Activated CD4-positive, alpha-beta T cell treated with anti-CD3 and anti-CD28 coated beads, Interleukin-10, Interleukin-2, amounts not matched to agents 100 ng/mL and 50 ng/mL, durations not matched to agents 16 hours and 8 hours (primary cell): Measurements from ENCODE around the gene MED15.
"Not testable (repeated sequence)": the region's sequence is repeated elsewhere in the genome, so short reads cannot be mapped to it uniquely, and the experiment has no call there.

Source experiments
- DNase-seq: peaks from one replicate; pipeline ENCODE4 v3.0.0-alpha.2; 2020

Gene MED15

GRCh38 chr22:20533095-20533878 lies 25.9 kb downstream of the MED15 start:
- DNase-seq = no peak

DNA sequence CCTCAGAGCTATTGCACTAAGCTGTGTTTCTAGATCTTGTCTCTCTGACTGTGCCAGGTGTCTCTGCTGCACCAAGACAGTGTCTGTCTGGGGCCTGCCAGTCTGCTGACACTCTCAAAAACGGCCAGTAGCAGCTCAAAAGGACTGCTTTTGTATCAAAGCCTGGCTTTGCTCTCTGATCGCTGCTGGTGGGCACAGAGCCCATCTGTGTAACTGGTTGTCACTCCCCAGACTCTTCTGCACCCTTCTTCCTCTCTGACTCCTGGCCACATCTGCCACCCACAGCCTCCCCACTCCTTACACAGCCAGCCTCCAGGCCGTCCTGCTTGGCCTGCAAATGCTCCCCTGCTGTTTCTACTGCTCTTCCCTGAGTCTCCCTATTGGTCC lies 26.5 kb downstream of the MED15 start:
- DNase-seq = no peak

DNA sequence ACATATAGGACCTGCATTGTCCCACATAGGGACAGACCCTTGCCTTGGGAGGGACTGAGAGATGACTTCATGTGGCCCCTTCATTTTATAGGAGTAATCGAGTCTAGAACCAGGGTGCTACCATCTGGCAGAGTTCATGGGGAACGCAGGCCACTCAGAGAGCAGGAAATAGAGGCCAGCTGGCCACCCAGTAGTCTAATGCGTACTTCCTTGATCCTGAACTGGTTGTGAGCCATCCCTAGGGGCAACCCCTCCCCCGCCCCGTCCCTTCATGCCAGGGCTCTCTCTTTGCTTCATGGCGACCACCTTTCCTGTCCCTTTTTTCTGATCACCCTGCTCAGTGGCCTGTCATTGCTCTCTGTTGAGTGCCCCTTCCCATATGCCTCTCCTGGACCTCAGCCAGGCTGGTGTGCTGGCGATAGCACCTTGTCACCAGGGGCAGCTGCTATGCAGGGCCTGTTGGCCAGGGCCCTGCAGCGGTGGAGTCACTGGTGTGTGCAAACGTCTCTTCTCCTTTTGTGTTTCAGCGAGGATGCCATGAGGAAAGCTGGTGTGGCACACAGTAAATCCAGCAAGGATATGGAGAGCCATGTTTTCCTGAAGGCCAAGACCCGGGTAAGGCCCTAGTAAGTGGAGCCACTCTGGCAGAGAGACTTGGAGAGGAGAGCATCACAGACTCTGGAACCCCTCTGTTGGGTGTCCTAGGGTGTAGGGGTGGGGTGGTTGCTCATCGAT lies 29.3 kb downstream of the MED15 start:
- DNase-seq = no peak

DNA sequence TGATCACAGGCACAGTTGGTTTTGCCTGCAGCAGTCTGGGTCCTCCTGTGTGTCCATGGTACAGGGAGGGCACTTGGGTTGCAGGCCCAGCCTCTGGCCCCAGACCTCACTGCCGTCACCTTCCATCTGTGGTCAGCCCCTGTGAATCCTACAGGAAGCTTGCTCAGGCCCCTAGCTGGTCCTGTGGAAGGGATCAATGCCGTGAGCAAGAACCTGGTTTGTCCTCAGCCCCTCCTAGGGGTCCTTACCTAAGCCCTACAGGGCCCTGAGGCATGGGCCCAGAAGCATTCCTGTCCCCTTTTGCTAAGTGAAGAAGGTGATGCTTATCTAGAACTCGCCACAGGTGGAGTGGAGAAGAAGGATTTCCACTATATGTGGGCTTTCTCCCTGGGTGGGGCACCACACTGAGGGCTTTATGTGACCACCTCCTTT lies 29.9 kb downstream of the MED15 start:
- no peak for DNase-seq

GRCh38 chr22:20537983-20538382 lies 30.6 kb downstream of the MED15 start:
- DNase-seq = no peak

DNA sequence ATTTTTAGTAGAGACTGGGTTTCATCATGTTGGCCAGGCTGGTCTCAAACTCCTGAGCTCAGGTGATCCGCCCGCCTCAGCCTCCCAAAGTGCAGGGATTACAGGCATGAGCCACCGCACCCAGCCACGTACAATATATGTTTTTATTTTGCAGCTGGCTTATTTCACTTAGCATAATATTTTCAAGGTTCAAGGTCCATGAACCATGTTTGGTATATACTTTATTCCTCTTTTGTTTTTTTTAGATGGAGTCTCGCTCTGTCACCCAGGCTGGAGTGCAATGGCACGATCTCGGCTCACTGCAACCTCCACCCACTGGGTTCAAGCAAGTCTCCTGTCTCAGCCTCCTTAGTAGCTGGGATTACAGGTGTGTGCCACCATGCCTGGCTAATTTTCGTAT lies 31.5 kb downstream of the MED15 start:
- DNase-seq = not testable (repeated sequence)

DNA sequence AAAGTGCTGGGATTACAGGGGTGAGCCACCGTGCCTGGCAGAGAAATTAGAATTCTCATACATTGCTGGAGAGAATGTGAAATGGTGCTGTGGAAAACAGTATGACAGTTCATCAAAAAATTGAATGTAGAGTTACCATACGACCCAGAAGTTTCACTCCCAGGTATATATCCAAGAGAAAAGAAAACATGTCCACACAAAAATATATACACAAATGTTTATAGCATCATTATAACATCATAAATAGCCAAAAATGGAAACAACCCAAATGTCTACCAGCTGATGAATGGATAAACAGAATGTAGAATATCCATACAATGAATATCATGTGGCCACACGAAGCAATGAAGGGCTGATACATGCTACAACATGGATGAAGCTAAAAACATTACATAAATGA lies 34.6 kb downstream of the MED15 start:
- DNase-seq = no peak

GRCh38 chr22:20542736-20543135 lies 35.3 kb downstream of the MED15 start:
- DNase-seq = no peak

- not testable (repeated sequence) for DNase-seq
Observed at GRCh38 chr22:20545318-20545634, 37.9 kb downstream of the MED15 start.

- no peak for DNase-seq
Observed at GRCh38 chr22:20545681-20546521, 38.5 kb downstream of the MED15 start.

DNA sequence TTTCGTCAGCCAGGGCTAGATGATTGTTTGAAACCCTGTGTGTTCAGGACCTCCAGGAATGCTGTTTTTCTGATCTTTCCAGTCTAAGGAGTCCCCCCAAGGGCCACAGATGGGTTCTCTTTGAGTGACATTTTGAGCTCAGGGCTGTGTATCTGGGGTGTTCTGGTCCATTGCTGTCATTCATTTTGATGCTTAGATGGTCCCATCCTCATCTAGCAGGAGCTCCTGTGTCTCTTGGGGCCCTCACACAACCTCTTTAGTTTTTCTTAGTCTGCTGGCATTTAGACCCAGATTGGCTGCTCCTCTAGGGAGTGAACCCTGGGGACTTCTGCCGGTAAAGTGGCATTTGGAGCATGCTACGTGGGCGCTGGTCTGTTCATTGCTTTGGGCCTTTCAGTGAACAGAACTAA lies 39.1 kb downstream of the MED15 start:
- no peak for DNase-seq

DNA sequence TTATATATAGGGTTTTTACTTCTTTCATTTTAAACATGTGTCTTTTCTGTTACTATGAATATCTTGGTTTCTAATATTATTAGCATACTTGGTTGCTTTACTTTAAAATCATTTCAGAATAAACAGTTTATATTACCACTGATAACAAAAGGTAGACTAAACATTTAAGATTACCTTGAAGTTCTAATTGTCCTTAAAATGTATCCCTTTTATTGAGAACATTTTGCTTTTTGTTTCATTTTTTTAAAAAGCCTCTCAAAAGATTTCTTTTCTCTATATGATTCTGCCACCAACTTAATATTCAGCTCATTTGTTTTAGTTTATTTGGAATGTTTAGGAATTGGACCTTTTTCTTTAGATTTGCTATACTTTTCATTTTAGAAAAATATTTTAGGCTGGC lies 39.6 kb downstream of the MED15 start:
- DNase-seq = no peak

DNA sequence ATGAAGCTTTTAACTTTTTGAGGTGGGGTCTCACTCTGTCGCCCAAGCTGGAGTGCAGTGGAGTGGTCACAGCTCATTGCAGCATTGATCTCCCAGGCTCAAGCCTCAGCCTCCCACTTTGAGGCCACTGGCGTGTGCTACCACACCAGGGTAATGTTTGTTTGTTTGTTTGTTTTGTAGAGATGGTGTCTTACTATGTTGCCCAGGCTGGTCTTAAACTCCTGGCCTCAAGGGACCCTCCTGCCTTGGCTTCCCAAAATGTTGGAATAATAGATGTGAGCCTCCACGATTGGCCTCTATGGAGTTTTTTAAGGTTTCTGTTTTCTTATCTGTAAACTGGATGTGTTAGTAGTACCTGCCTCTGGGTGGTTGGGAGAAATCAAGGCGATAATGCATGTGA lies 41.4 kb downstream of the MED15 start:
- DNase-seq = no peak

DNA sequence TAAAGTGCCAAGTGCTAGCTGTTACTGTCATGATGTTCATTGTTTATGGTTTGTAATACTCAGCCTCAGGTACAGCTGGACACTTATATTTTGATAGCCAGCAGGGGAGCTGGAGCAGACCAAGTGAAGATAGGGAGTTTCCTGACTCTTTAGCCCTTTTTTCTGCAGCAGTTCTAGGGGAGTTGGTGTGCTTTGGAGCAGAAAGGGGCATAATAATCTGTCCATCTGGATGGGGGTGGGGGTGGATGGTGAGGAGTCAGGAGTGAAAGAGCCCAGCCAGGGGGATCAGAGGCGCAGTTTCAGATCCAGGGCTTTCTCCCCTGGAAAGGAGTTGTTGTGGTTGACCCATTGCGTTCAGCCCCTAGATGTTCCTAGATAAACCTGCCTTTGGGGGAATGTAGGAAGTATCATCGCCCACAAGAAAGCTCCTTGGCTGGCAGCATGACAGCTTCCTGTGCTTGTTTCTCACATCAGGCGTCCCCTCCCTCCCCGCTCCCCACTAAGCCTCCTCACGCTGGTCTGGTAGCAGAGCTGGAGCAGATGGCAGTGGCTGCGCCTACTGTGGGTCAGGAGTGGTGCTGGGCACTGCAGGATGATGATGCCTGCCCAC lies 41.9 kb downstream of the MED15 start:
- DNase-seq = peak; percentile 53

GRCh38 chr22:20550057-20550817 lies 42.8 kb downstream of the MED15 start:
- DNase-seq = peak; percentile 39

- DNase-seq = peak; percentile 69
Observed at GRCh38 chr22:20550851-20551744, 43.7 kb downstream of the MED15 start.

DNA sequence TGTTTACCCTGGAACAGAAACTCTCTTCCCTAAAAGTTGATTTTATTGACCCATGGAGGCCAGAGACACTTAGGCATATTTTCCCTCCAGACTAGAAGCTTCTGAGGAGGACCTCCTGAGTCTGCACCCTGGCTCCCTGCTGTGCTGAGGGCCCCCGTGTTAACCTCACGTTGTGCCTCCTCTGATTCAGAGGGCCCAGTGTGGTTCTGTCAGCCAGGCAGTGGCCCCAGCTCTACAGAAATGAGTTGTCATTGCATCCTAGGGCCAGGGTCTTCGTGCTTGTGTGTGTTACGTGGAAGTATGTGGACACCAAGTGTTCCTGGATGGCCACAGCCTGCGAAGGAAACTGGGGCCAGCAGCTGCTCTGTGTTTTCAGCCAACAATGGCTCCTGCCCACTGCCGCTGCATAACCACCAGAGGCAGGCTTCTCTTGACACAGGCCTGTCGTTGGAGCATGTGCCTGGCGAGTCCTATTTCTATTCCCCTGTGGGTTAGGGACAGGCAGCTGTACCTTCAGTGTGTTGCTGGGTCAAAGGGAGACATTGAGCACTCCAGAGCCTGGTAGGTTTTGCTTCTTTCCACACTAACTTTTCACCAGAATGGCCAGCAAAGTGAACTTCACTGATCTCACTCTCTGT lies 44.5 kb downstream of the MED15 start:
- peak; percentile 76 for DNase-seq

GRCh38 chr22:20552443-20553401 lies 45.3 kb downstream of the MED15 start:
- no peak for DNase-seq

DNA sequence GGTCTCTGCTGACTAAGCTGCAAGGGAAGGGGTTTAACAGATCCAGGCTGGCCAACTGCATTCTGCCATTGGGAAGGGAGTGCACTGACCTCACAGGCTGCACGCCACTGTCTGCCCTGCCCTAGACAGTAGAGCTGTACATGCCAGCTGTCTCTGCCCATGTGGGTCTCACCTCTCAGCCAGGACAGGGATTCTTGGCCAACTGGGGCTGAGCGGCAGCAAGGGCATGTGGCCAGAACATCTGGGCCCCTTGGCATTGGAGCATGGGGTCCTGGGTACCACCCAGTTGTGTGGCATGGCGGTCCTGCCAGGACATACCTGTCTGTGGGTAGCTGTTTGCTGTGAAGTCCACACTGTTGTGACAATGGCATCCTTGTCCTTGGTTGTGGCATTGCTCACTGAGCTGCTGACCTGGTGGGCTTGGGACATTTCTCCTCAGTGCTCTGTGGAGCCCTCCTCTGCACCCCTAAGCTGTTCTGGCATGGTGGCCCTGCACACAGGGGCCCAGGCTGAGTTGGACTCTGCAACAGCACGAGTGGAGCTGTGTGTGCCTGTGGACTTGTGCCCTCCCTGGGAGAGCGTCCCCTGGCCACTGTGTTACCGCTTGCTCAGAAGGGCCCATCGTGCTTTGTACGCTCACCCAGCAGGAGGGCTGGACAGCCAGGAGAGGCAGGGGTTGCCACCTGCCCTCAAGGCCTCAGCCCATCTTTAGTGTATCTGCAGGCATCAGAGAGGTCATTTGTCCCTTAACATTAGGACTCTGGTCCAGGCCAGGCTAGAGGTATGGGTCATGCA lies 46.7 kb downstream of the MED15 start:
- DNase-seq = no peak
